Hepatocyte (in vitro differentiated cells): Measurements from ENCODE around the gene CCDC102B. TPM values are rescaled to one million over a fixed set of nuclear protein-coding genes. Genes with fewer than 3 reads are reported as not detected.
"Not testable (repeated sequence)": the region's sequence is repeated elsewhere in the genome, so short reads cannot be mapped to it uniquely, and the experiment has no call there.

Experiments used
- DNase-seq: peaks from one replicate; pipeline ENCODE4 v3.0.0-alpha.2; 2016; ENCODE audit warnings: low spot score
- H2AFZ ChIP-seq: fragments of 200-600 bp; sonication (generic); 2 replicates; pipeline ENCODE4 v1.6.0; 2016; ENCODE audit warnings: antibody characterized with exemption, mild to moderate bottlenecking
- H3K27ac ChIP-seq: fragments of 200-600 bp; sonication (generic); 2 replicates; pipeline ENCODE4 v1.5.1; 2016; ENCODE audit warnings: mild to moderate bottlenecking
- H3K27me3 ChIP-seq: fragments of 200-600 bp; sonication (generic); 2 replicates; pipeline ENCODE4 v1.6.1; 2016
- H3K36me3 ChIP-seq: fragments of 200-600 bp; sonication (generic); replicated peaks from 2 replicates; pipeline ENCODE4 v1.5.1; 2016; ENCODE audit warnings: low read depth; ENCODE audit not compliant: insufficient read depth
- H3K4me1 ChIP-seq: fragments of 200-600 bp; sonication (generic); 2 replicates; pipeline ENCODE4 v1.5.1; 2016; ENCODE audit warnings: mild to moderate bottlenecking, moderate library complexity; ENCODE audit not compliant: insufficient read depth
- H3K4me2 ChIP-seq: fragments of 200-600 bp; sonication (generic); 2 replicates; pipeline ENCODE4 v1.6.0; 2016
- H3K4me3 ChIP-seq: fragments of 200-600 bp; sonication (generic); 2 replicates; pipeline ENCODE4 v1.5.1; 2016; ENCODE audit warnings: mild to moderate bottlenecking
- H3K79me2 ChIP-seq: fragments of 200-600 bp; sonication (generic); 2 replicates; pipeline ENCODE4 v1.6.0; 2017; ENCODE audit warnings: mild to moderate bottlenecking
- H3K9me2 ChIP-seq: fragments of 200-600 bp; sonication (generic); replicated peaks from 2 replicates; pipeline ENCODE4 v1.6.0; 2017; ENCODE audit warnings: mild to moderate bottlenecking; ENCODE audit not compliant: insufficient read depth
- H3K9me3 ChIP-seq: fragments of 200-600 bp; sonication (generic); 2 replicates; pipeline ENCODE4 v1.5.1; 2016; ENCODE audit warnings: low read depth, mild to moderate bottlenecking
- H4K20me1 ChIP-seq: fragments of 200-600 bp; sonication (generic); 2 replicates; pipeline ENCODE4 v1.6.0; 2016; ENCODE audit warnings: mild to moderate bottlenecking; ENCODE audit not compliant: insufficient read depth, poor library complexity, severe bottlenecking
- CTCF ChIP-seq: fragments of 200-600 bp; sonication (generic); IDR thresholded peaks from 2 replicates; pipeline ENCODE4 v1.5.1; 2016; ENCODE audit warnings: antibody characterized with exemption, mild to moderate bottlenecking; ENCODE audit not compliant: poor library complexity
- EZH2 ChIP-seq: fragments of 200-600 bp; sonication (generic); IDR thresholded peaks from 2 replicates; pipeline ENCODE4 v1.6.1; 2016; ENCODE audit warnings: antibody characterized with exemption, mild to moderate bottlenecking, borderline replicate concordance
- EZH2phosphoT487 ChIP-seq: fragments of 200-600 bp; sonication (generic); IDR thresholded peaks from one replicate; pipeline ENCODE4 v1.6.1; 2018; ENCODE audit warnings: antibody characterized with exemption, mild to moderate bottlenecking, low read depth, moderate library complexity; ENCODE audit not compliant: unreplicated experiment, severe bottlenecking
- WGBS: methylation state at CpG from one replicate; pipeline ENCODE4 v1.1.6; 2016; ENCODE audit warnings: low lambda C conversion rate; ENCODE audit errors: missing lambda C conversion rate; 5-methylcytosine and 5-hydroxymethylcytosine counted together
- polyA plus RNA-seq: library from polyadenylated mRNA; unstranded; fragments of >200 nt; fragmentation: Nextera tagmentation; extraction: Ambion mirVana; gene quantifications from 2 replicates; pipeline ENCODE4 v1.2.1, GENCODE V29; 2016
- total RNA-seq: library from RNA; depleted of rRNA; stranded (reverse); fragments of >200 nt; gene quantifications from 2 replicates; pipeline ENCODE4 v1.2.3, GENCODE V29; 2014

CCDC102B gene
- total and polyA plus RNA-seq, 2 experiments from 2014 or later: 2.8 to 5.4 TPM

GRCh38 chr18:68995675-68996074 lies 197.8 kb downstream of the CCDC102B start:
- H2AFZ ChIP-seq: no peak overlapping the region
- H3K4me3 ChIP-seq: no peak overlapping the region
- H3K9me2 ChIP-seq: no peaks in the 10 kb centered on the region
- no peak overlapping the region for H3K4me2 ChIP-seq
- H3K4me1 ChIP-seq: no peaks in the 10 kb centered on the region
- H3K27ac ChIP-seq: no peak overlapping the region
- no peaks in the 10 kb centered on the region for H3K36me3 ChIP-seq
- WGBS: 82% methylated on average over 4 of the region's 4 CpGs
- no peak for DNase-seq
- no peaks in the 10 kb centered on the region for H3K9me3 ChIP-seq
- TF ChIP-seq EZH2 (no peak), CTCF (no peak), EZH2phosphoT487 (no peak)
- H3K79me2 ChIP-seq: no peaks in the 10 kb centered on the region
- no peaks in the 10 kb centered on the region for H3K27me3 ChIP-seq
- no peaks in the 10 kb centered on the region for H4K20me1 ChIP-seq

GRCh38 chr18:68997845-68998244 lies 200.0 kb downstream of the CCDC102B start:
- no peak overlapping the region for H3K4me2 ChIP-seq
- no peaks in the 10 kb centered on the region for H3K9me3 ChIP-seq
- H3K36me3 ChIP-seq: no peaks in the 10 kb centered on the region
- 79% methylated on average over 3 of the region's 3 CpGs for WGBS
- H3K4me3 ChIP-seq: no peak overlapping the region
- no peaks in the 10 kb centered on the region for H3K9me2 ChIP-seq
- no peaks in the 10 kb centered on the region for H3K27me3 ChIP-seq
- no peak overlapping the region for H2AFZ ChIP-seq
- no peaks in the 10 kb centered on the region for H3K79me2 ChIP-seq
- DNase-seq: no peak
- TF ChIP-seq EZH2 (no peak), CTCF (no peak), EZH2phosphoT487 (no peak)
- no peaks in the 10 kb centered on the region for H4K20me1 ChIP-seq
- H3K27ac ChIP-seq: no peak overlapping the region
- no peaks in the 10 kb centered on the region for H3K4me1 ChIP-seq

- Histone ChIP-seq H4K20me1 (no peaks in the 10 kb centered on the region), H3K4me3 (no peak overlapping the region), H3K27me3 (no peaks in the 10 kb centered on the region), H2AFZ (no peak overlapping the region), H3K79me2 (no peaks in the 10 kb centered on the region), H3K27ac (no peak overlapping the region), H3K9me3 (no peaks in the 10 kb centered on the region), H3K9me2 (no peaks in the 10 kb centered on the region), H3K36me3 (no peaks in the 10 kb centered on the region), H3K4me2 (no peak overlapping the region), H3K4me1 (no peaks in the 10 kb centered on the region)
- no peak for TF ChIP-seq CTCF
- no peak for TF ChIP-seq EZH2phosphoT487
- no peak for TF ChIP-seq EZH2
- 83% methylated on average over 1 of the region's 1 CpG for WGBS
- no peak for DNase-seq
These were observed 202.5 kb downstream of the CCDC102B start for GRCh38 chr18:69000366-69000765.

GRCh38 chr18:69002233-69002632 lies 204.4 kb downstream of the CCDC102B start:
- no peak overlapping the region for H3K4me2 ChIP-seq
- no peaks in the 10 kb centered on the region for H3K9me2 ChIP-seq
- TF ChIP-seq EZH2: no peak
- no peak for TF ChIP-seq CTCF
- no peak for TF ChIP-seq EZH2phosphoT487
- H4K20me1 ChIP-seq: no peaks in the 10 kb centered on the region
- no peaks in the 10 kb centered on the region for H3K27me3 ChIP-seq
- H2AFZ ChIP-seq: no peak overlapping the region
- no peaks in the 10 kb centered on the region for H3K9me3 ChIP-seq
- H3K4me3 ChIP-seq: no peak overlapping the region
- 96% methylated on average over 6 of the region's 6 CpGs for WGBS
- H3K36me3 ChIP-seq: no peaks in the 10 kb centered on the region
- H3K79me2 ChIP-seq: no peaks in the 10 kb centered on the region
- no peak overlapping the region for H3K27ac ChIP-seq
- H3K4me1 ChIP-seq: no peaks in the 10 kb centered on the region
- DNase-seq: no peak

- H3K4me2 ChIP-seq, H3K4me3 ChIP-seq, H3K9me2 ChIP-seq, H3K4me1 ChIP-seq, H2AFZ ChIP-seq, DNase-seq, H3K27ac ChIP-seq, H3K27me3 ChIP-seq, H4K20me1 ChIP-seq, H3K9me3 ChIP-seq, H3K79me2 ChIP-seq, H3K36me3 ChIP-seq: not testable (repeated sequence)
- 98% methylated on average over 4 of the region's 4 CpGs for WGBS
These were observed 208.3 kb downstream of the CCDC102B start for GRCh38 chr18:69006212-69006611.
